22Rv1 (cell line): ENCODE results near the gene C3orf20.

ENCODE experiments used
- H3K27ac ChIP-seq: fragments of 450-650 bp; 2 replicates; pipeline ENCODE4 v1.5.1; 2017
- ZFX ChIP-seq: fragments of 450-650 bp; IDR thresholded peaks from 2 replicates; pipeline ENCODE4 v1.6.1; 2017; ENCODE audit warnings: antibody characterized with exemption, borderline replicate concordance
- TF ChIP-seq, protein P1 (sequence below): fragments of 450-650 bp; IDR thresholded peaks from 2 replicates; pipeline ENCODE4 v1.5.1; 2017; ENCODE audit warnings: mild to moderate bottlenecking

C3orf20 gene

DNA sequence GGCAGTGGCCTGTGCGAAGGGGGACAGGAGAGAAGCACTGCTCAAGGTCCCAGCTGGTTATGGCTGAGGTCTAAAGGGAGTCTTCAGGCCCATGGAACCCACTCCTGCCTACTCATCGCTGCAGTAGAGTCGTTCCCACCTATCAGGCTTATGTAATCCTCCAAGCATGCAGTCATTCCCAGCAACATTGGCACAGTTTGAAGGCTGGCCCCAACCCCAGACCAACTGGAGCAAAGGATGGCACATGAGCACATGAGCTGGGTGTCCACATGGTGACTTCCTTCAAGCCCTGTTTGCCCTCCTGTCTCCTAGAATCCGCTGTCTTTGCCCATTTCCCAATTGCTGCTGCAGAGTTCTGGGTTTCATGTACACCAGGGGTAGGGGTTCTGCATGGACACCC, 83.4 kb downstream of the C3orf20 start:
- H3K27ac ChIP-seq = no peak overlapping the region
- TF ChIP-seq, protein P1, sequence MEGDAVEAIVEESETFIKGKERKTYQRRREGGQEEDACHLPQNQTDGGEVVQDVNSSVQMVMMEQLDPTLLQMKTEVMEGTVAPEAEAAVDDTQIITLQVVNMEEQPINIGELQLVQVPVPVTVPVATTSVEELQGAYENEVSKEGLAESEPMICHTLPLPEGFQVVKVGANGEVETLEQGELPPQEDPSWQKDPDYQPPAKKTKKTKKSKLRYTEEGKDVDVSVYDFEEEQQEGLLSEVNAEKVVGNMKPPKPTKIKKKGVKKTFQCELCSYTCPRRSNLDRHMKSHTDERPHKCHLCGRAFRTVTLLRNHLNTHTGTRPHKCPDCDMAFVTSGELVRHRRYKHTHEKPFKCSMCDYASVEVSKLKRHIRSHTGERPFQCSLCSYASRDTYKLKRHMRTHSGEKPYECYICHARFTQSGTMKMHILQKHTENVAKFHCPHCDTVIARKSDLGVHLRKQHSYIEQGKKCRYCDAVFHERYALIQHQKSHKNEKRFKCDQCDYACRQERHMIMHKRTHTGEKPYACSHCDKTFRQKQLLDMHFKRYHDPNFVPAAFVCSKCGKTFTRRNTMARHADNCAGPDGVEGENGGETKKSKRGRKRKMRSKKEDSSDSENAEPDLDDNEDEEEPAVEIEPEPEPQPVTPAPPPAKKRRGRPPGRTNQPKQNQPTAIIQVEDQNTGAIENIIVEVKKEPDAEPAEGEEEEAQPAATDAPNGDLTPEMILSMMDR = no peak
- no peak for TF ChIP-seq ZFX

DNA sequence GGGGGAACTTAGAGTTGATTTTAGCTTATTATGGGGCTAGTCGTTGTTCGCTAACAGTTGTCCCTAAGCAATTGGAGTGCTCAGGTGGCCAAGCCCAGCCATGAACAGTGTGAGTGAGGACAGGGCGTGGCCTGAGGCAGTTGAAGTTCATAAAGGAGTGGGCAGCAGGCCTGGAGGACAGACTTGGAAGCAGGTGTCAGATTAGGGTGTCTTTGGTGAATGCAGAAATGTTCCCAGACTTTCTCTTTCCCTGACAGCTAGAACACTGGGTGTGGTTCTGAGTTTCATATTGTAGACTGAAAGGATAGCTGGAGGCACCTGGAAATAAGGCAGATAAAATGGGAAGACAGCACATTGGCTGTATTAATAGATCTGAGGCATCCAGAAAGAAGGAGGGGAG, 84.0 kb downstream of the C3orf20 start:
- no peak overlapping the region for H3K27ac ChIP-seq
- TF ChIP-seq ZFX = no peak
- TF ChIP-seq, protein P1 = no peak

DNA sequence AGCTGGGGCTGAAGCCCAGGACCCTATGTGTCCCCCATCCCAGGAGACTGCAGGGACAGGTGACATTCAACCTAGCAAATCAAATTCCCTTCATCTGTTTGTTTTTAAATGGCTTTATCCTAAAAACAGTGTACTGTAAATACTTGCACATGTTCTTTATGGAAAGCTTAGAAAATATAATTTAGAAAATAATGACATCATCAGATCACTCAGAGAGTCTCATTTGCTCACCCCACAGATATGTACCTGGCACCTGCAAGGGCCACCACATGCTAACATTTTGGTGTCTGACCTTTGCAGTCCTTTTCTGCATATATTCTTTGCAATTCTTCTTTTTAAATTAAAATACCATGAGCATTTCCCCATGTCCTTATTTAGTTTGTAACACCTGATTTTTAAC, 85.2 kb downstream of the C3orf20 start:
- TF ChIP-seq, protein P1 = no peak
- TF ChIP-seq ZFX = no peak
- no peak overlapping the region for H3K27ac ChIP-seq

DNA sequence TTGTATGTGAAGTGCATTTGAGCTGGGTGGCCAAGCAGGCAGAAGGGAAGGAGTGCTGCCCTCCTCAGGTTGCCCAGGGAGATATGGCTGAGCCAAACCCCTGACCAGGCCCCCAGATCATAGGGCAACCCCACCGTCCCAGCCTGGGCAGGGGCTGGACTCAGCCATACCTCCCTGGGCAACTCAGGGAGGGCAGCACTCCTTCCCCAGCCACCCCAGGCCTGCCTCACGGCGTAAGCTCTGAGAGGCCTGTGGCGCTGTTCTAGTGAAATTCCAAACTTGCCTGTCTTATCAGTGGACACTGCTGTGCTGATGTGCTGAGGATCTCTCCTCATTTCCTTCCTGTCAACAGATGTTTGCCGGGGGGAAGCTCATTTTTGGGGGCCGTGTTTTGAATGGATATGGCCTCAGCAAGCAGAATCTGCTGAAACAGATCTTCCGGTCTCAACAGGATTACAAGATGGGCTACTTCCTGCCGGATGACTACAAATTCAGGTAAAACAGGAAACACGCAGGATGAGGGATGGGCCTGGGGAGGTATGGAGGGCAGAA, 86.3 kb downstream of the C3orf20 start:
- no peak for TF ChIP-seq ZFX
- TF ChIP-seq, protein P1 = no peak; the same call in 1 of the 2 replicates
- H3K27ac ChIP-seq = no peak overlapping the region

DNA sequence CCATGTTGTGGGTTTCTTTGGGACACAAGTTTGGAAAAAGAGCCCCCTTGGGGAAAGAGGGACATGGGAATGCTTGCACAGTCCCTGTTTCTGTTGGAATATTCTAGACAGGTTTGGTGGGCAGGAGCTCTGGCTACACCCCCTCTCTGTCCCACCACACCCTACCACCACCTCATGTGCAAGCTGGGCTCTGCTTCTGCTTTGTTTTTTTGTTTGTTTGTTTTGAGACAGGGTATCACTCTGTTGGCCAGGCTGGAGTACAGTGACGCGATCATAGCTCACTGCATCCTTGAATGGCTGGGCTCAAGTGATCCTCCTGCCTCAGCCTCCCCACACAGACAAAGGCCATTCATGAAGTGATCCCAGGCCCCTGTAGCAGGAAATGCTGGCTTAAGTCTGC, 86.9 kb downstream of the C3orf20 start:
- H3K27ac ChIP-seq = no peak overlapping the region
- no peak for TF ChIP-seq ZFX
- TF ChIP-seq, protein P1 = no peak

DNA sequence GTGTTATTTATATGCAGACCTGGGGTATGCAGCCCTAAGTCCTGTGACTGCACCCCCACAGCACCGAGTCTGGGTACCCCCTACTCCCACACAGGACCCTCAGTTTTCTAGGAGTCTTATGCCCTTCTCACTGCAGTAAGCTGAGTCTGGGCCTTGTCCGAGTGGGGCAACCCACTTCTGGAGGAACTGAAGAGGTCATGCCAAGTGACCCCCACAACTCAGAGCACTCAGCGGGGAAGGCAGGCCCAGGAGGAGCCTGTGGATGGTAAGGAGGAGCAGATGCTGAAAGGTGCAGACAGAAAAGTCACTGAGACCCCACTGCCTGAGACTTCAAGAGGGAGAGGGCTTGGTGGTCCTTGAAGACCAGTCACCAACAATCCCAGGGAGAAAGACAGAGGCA, 87.8 kb downstream of the C3orf20 start:
- TF ChIP-seq, protein P1 = no peak
- no peak for TF ChIP-seq ZFX
- no peak overlapping the region for H3K27ac ChIP-seq

DNA sequence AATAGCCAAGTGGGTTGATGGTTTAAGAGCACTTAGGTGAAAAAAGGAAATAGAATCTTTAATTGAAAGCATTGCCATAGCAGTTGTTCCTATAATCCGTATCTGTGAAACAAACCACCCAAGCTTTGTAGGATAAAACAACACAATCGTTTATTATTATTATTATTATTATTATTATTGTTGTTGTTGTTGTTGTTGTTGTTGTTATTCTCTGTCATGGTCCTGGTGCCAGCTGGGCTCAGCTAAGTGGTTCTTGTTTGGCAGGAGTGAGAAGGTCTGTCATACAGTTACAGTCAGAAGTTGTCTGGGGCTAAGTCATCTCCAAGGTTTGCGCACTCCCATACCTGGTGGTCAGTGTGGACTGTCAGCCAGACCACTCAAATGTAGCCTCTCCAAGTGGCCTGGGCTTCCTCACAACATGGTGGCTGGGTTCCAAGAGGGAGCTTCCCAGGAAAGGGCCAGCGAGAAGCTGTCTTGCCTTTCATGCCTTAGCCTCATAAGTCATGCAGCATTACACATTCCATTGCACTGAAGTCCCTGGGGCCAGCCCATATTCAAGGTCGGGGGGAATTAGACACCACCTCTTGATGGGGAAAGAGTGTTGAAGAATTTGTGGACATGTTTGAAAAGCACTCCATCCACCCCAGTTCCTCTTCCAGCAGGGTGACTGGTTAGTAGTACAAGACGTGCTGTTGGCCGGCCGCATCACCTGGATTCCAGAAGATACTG, 89.6 kb downstream of the C3orf20 start:
- no peak overlapping the region for H3K27ac ChIP-seq
- TF ChIP-seq ZFX = no peak
- TF ChIP-seq, protein P1 = no peak
